ENCODE data around the gene PTPRN2.
"Not testable (repeated sequence)": the region's sequence is repeated elsewhere in the genome, so short reads cannot be mapped to it uniquely, and the experiment has no call there.

Gene PTPRN2

GRCh38 chr7:158386355-158386618 is 201.3 kb downstream of the PTPRN2 start:
- CTCF ChIA-PET: no interaction called here
- no peak for DNase-seq (ENCODE audit: low read depth, low spot score)
- no peak overlapping the region for H3K4me3 ChIP-seq (ENCODE audit: low read depth, low read length)
- POLR2A ChIA-PET: no interaction called here
- TF ChIP-seq CTCF (IDR thresholded peaks at IDR 0.05; ENCODE audit: insufficient read depth, low read length, missing control alignments): no peak

DNA sequence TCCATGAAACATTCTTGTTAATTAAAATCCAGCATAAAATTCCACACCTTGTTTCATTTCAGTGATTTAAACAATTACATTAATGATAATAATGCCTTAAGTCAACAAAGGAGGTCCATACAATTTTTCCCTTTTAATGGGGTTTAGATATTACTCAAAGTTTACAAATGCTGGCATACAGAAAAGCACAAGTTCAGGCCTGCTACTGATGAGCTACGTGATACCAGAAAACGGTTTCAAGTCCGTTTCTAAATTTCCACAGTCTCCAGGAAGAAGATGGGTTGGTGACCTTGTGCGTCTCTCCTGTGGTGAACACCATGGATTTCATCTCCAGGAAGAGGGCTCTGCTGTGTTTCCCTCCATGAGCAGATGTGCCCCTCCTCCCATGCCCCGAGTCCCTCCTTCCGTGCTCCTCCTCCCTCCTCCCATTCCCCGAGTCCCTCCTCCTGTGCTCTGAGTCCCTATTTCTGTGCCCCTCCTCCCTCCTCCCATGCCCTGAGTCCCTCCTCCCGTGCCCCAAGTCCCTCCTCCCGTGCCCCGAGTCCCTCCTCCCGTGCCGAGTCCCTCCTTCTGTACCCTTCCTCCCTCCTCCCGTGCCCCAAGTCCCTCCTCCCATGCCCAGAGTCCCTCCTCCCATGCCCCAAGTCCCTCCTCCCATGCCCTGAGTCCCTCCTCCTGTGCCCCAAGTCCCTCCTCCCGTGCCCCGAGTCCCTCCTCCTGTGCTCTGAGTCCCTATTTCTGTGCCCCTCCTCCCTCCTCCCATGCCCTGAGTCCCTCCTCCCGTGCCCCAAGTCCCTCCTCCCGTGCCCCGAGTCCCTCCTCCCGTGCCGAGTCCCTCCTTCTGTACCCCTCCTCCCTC is 201.9 kb downstream of the PTPRN2 start:
- CTCF ChIA-PET; DNase-seq (ENCODE audit: low read depth, low spot score); POLR2A ChIA-PET; H3K4me3 ChIP-seq (ENCODE audit: low read depth, low read length): not testable (repeated sequence)

GRCh38 chr7:158384746-158385145 is 202.9 kb downstream of the PTPRN2 start:
- no peak for TF ChIP-seq CTCF (IDR thresholded peaks at IDR 0.05; ENCODE audit: insufficient read depth, low read length, missing control alignments)
- no peak overlapping the region for H3K4me3 ChIP-seq (ENCODE audit: low read depth, low read length)
- ChIA-PET CTCF (no interaction called here), POLR2A (no interaction called here)
- DNase-seq (ENCODE audit: low read depth, low spot score): no peak

GRCh38 chr7:158383665-158384064 is 204.0 kb downstream of the PTPRN2 start:
- ChIA-PET CTCF (no interaction called here), POLR2A (no interaction called here)
- DNase-seq (ENCODE audit: low read depth, low spot score): no peak
- H3K4me3 ChIP-seq (ENCODE audit: low read depth, low read length): no peak overlapping the region
- no peak for TF ChIP-seq CTCF (IDR thresholded peaks at IDR 0.05; ENCODE audit: insufficient read depth, low read length, missing control alignments)

DNA sequence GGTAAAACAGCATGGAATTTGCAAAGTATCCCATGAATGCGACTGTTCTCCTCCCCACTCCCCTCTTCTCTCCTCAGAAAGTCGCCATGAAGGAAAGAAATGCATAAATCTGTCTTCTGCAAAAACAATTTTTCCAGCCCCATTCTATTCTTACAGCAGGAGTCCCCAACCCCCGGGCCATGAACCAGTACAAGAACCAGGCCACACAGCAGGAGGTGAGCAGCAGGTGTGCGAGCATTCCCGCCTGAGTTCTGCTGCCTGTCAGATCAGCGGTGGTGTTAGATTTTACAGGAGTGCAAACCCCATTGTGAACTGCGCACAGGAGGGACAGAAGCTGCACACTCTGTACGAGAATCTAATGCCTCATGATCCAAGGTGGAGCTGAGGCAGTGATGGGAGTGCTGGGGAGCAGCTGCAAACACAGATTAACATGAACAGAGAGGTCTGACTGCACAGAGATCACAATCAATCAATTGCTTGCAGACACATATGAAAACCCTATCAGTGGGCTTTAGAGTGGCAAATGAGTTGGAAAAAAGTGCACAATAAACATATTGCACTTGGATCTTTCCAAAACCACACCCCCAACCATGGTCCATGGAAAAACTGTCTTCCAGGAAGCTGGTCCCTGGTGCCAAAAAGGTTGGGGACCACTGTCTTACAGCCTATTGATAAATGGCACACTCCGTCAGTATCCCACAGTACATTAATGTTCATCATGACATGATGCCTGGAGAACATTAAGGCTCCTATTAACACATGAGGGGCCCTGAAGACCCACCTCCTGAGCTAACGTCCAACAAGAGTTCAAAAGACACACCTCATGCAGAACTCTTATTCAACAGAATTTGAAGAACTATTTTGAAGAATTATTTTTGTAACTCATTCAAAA is 205.0 kb downstream of the PTPRN2 start:
- H3K4me3 ChIP-seq (ENCODE audit: low read depth, low read length): no peak overlapping the region
- CTCF ChIA-PET: no interaction called here
- no peak for TF ChIP-seq CTCF (IDR thresholded peaks at IDR 0.05; ENCODE audit: insufficient read depth, low read length, missing control alignments)
- POLR2A ChIA-PET: no interaction called here
- DNase-seq (ENCODE audit: low read depth, low spot score): no peak

- ChIA-PET POLR2A (no interaction called here), CTCF (no interaction called here)
- no peak for DNase-seq (ENCODE audit: low read depth, low spot score)
- TF ChIP-seq CTCF (IDR thresholded peaks at IDR 0.05; ENCODE audit: insufficient read depth, low read length, missing control alignments): no peak
- no peak overlapping the region for H3K4me3 ChIP-seq (ENCODE audit: low read depth, low read length)
Measured at GRCh38 chr7:158381956-158382355, 205.7 kb downstream of the PTPRN2 start.

Data from AG04449 (cell line).